Choroid plexus epithelial cell (primary cell): ENCODE measurements around the gene MAMDC4.
A peak's percentile ranks its signal among the peaks of the same experiment; 100 is the strongest.

Experiments
- DNase-seq: peaks from one replicate; pipeline ENCODE4 v3.0.0-alpha.2; 2010; ENCODE audit warnings: low read depth
- H3K4me3 ChIP-seq: 2 replicates; pipeline ENCODE4 v1.5.1; 2011; ENCODE audit warnings: low read depth, mild to moderate bottlenecking, control low read depth, low read length, moderate library complexity
- CTCF ChIP-seq: conservative IDR thresholded peaks from 2 replicates; pipeline ENCODE4 v1.5.1; 2011; ENCODE audit warnings: low read depth, mild to moderate bottlenecking, control low read depth, inconsistent platforms, low read length, moderate library complexity

MAMDC4 gene

DNA sequence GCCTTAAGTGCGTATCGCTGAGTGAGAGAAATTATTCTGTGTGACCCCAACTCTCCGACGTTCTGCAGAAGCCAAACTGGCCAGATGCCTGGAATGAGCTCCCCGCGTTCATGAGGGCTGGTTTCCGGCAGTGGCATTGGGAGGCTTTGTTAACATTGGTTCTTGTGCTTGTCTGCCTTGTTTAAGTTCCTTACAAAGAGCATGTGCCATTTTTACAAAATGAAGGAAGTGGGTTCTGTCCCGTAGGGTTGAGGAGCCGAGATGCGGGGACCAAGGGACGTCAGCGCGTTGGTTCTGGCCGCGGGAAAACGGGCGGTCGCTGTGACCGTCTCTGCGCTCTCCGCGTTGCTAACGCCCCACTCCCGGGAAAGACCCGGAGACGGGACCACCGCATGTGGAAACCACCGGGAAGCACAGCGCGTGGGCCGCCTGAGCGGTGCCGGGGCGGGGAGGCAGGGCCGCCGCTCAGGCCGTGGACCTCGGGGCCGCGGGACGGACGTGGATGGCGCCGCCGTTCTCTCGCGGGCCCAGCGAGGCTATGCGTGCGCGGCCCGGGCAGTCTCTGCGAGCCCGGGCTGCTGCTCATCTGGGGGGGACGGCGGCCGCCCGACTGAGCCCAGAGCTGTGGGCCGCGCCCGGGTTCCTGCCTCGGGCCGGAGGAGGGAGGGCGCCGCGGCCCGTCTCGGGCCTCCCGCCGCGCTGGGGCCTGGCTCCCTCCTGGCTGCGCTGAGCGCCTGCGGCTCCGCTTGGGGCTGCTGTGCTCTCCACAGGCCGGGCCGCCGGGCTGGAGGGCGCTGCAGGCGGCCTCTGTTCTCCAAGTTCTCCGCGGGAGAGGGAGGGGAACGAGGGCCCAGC, 30.9 kb upstream of the MAMDC4 start:
- no peak for TF ChIP-seq CTCF
- peak overlapping the region; percentile 46 for H3K4me3 ChIP-seq
- peak; percentile 63 for DNase-seq

DNA sequence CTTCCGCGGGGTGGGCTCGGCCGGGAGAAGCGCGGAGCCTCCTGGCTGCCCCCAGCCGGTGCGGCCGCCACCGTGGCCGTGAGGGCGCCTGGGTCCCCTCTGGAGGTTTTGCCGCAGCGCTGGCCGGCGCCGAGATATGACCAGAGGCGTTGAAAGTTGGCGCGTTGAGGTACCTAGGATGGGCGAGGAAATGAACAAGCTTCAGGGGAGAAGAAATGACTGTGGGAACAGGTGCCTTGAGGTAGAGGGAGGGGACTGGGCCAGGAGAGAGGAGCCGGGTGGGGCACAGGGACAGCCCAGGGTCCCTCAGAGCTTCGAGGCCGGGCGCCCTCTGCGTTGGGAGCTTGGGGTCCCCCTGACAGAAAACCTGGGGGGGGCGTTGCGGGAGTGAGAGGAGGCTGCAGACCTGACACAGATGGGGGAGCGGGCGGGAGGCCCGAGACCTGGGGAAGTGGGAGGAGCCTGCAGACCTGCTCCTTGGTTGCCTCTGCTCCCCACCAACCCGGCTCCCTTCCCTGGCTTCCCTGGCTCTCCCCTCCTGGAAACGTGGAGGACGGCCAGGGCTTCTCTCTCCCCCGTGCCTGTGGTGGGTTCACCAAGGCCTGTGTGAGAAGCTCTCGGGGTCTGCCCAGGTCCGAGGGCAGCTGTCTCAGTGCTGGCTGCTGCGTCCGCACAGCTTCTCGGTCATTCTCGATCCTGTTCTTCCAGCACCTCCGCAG, 30.2 kb upstream of the MAMDC4 start:
- H3K4me3 ChIP-seq: peak overlapping the region; percentile 46
- no peak for DNase-seq
- no peak for TF ChIP-seq CTCF

GRCh38 chr9:136823136-136824046, 28.8 kb upstream of the MAMDC4 start:
- H3K4me3 ChIP-seq: no peak overlapping the region
- DNase-seq: no peak
- TF ChIP-seq CTCF: no peak

DNA sequence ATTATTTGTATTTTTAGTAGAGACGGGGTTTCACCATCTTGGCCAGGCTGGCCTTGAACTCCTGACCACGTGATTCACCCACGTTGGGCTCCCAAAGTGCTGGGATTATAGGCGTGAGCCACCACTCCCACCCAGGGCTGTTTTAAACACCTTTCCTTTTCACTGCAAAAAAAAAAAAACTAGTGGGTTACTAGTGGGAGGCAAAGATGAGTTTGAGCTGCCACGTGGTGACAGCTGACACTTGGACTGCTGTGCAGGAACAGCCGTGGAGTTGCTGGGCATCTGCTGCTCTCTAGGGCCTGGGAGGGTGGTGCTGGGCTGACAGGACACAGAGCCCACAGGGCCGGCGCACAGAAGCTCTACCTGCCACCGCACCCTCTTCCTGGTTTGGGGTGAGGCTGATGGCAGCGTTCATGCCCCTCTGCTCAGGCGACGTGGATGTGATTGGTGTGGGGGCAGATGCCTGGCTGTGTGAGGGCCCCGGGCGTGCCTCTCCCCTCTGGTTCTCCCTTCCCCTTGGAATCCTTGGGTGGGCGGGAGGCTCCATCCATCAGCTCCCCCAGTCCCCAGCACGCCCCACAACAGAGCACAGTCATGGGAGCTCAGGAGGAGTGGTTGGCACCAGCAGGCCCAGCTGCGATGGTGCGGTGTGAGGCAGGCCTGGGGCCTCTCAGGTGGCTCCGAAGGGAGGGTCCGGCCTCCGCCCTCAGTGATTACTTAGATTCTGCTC, 27.5 kb upstream of the MAMDC4 start:
- TF ChIP-seq CTCF: no peak
- H3K4me3 ChIP-seq: no peak overlapping the region
- no peak for DNase-seq

DNA sequence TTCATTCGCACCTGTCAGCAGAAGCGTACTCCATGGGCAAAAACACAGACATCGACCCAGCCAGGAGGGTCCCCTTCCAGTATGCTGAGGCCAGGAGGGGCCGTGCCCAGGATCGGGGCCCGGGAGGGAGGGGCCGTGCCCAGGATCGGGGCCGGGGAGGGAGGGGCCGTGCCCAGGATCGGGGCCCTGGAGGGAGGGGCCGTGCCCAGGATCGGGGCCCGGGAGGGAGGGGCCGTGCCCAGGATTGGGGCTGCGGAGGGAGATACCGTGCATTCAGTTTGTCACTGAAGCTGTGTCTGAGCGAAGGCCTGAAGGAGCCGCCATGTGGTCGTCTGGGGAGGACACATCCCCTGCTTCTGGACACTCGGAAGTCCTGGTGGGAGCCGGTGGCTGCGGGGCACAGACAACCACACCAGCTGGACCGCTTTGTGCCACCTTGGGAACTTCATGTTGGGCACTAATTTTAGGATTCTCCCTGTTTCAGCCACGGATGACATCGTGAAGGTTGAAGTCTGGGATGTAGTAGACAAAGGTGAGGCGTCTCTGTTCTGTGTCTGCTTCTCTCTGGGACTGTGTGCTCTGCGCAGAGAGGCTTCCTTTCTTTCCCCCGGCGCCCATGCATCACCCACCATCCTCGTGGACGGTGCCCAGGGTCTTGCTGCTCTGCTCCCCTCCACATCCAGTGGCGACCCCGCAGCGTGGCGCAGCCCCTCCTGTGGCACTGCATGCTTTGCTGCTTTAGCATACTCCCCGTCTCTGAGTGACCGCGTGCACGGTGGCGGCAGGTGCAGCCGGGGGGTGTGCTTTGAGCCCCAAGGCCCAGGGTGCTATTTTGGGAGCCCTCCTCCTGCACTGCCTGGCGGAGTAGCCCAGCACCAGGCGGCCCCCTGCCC, 26.6 kb upstream of the MAMDC4 start:
- DNase-seq: no peak
- TF ChIP-seq CTCF: no peak
- H3K4me3 ChIP-seq: no peak overlapping the region
